Neural crest cell (in vitro differentiated cells): ENCODE results near the gene PREX1. TPM values are rescaled to one million over a fixed set of nuclear protein-coding genes. Genes with fewer than 3 reads are reported as not detected.

ENCODE experiments used
- DNase-seq: peaks from one replicate; pipeline ENCODE4 v3.0.0; 2021; ENCODE audit warnings: low read depth, mixed read lengths, low spot score
- H3K27ac Mint-ChIP-seq: one replicate; pipeline ENCODE4 v1.8.0; 2021; ENCODE audit warnings: mild to moderate bottlenecking, mixed read lengths; ENCODE audit not compliant: unreplicated experiment
- H3K27me3 Mint-ChIP-seq: 2 replicates; pipeline ENCODE4 v1.8.0; 2021; ENCODE audit warnings: low read depth, mild to moderate bottlenecking, mixed read lengths
- H3K36me3 Mint-ChIP-seq: 2 replicates; pipeline ENCODE4 v1.8.0; 2021; ENCODE audit warnings: low read depth, mild to moderate bottlenecking, mixed read lengths
- H3K4me1 Mint-ChIP-seq: 2 replicates; pipeline ENCODE4 v1.8.0; 2021; ENCODE audit warnings: mixed read lengths
- H3K4me3 Mint-ChIP-seq: one replicate; pipeline ENCODE4 v1.8.0; 2021; ENCODE audit warnings: mild to moderate bottlenecking, mixed read lengths
- H3K9me3 Mint-ChIP-seq: 2 replicates; pipeline ENCODE4 v1.8.0; 2021; ENCODE audit warnings: mixed read lengths
- total RNA-seq: library from RNA; stranded (reverse); gene quantifications from 2 replicates; pipeline ENCODE4 v1.2.1, GENCODE V29; 2021
- TF ChIP-seq, protein P1 (sequence below): fragments of 200-600 bp; sonication (generic); conservative IDR thresholded peaks from 2 replicates; pipeline ENCODE4 v1.5.0; 2021; ENCODE audit warnings: antibody characterized with exemption, mild to moderate bottlenecking

PREX1 gene
- total RNA-seq, 1 donor from 2014 or later = 72.4 TPM

DNA sequence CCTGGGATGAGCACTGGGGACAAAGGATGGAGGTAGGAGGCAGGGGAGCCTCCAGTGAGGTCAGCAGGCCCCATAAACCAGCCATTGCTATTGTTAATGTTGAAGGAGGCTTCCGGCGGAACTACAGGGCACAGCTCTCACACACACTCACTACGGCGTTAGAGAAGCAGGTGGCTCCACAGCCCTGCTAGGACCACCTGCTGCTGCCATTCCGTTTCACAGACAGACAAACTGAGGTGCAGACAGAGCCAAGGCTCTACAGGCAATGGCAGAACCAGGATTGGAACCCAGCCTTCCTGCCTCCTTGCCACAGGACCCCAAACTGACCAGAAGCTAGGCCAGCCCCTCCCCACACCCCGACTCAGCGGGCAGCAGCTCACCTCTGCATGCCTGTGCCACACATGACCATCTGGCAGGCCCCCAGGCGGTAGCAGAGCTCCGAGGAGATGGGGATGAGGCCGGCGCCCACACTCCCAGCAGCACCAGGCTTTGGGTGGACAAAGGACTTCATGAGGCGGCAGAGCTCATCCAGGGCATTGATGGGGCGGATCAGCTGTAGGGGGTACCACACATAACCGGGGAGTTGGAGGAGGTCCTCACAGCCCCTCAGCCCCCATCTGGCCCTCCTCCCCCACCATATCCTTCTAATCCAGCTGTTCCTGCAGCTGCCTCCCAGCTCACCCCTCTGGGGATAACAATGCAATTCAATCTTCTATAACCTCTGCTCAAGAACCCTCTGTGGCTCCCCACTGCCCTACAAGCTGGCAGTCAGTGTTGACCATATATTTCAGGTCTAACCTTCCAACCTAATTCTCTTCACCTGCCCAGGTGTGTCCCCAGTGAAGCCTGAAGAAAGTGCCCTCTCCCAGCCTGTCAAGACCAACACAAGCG is 198.5 kb downstream of the PREX1 start:
- Mint-ChIP-seq H3K4me3 (no peak overlapping the region), H3K27ac (peak overlapping the region; percentile 65), H3K27me3 (no peaks in the 10 kb centered on the region), H3K36me3 (peaks cover 18% of the 10 kb centered on the region), H3K9me3 (no peaks in the 10 kb centered on the region), H3K4me1 (no peaks in the 10 kb centered on the region)
- DNase-seq = no peak
- TF ChIP-seq, protein P1, sequence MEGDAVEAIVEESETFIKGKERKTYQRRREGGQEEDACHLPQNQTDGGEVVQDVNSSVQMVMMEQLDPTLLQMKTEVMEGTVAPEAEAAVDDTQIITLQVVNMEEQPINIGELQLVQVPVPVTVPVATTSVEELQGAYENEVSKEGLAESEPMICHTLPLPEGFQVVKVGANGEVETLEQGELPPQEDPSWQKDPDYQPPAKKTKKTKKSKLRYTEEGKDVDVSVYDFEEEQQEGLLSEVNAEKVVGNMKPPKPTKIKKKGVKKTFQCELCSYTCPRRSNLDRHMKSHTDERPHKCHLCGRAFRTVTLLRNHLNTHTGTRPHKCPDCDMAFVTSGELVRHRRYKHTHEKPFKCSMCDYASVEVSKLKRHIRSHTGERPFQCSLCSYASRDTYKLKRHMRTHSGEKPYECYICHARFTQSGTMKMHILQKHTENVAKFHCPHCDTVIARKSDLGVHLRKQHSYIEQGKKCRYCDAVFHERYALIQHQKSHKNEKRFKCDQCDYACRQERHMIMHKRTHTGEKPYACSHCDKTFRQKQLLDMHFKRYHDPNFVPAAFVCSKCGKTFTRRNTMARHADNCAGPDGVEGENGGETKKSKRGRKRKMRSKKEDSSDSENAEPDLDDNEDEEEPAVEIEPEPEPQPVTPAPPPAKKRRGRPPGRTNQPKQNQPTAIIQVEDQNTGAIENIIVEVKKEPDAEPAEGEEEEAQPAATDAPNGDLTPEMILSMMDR = no peak

DNA sequence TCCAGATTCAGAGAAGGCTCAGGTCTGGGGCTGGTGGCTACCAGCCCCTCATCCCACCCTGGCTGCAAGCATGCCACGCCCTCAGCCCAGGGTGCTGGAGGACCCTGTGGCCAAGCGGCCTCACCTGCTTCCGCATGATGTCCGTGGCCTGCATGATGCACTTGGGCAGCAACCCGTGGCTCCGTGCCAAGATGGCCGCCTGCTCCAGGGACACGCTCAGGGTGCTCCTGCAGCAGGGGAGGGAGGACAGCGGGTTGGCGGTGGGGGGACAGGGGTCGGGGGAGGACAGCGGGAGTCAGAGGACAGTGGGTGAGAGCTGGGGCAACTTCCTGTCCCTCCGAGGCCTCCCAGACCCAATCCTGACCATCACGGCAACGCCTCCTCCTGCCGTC is 200.1 kb downstream of the PREX1 start:
- no peak overlapping the region for H3K27ac Mint-ChIP-seq
- H3K9me3 Mint-ChIP-seq = no peaks in the 10 kb centered on the region
- H3K4me1 Mint-ChIP-seq = no peaks in the 10 kb centered on the region
- no peak for DNase-seq
- H3K4me3 Mint-ChIP-seq = no peak overlapping the region
- H3K27me3 Mint-ChIP-seq = no peaks in the 10 kb centered on the region
- H3K36me3 Mint-ChIP-seq = peaks cover 8% of the 10 kb centered on the region
- TF ChIP-seq, protein P1 = no peak

DNA sequence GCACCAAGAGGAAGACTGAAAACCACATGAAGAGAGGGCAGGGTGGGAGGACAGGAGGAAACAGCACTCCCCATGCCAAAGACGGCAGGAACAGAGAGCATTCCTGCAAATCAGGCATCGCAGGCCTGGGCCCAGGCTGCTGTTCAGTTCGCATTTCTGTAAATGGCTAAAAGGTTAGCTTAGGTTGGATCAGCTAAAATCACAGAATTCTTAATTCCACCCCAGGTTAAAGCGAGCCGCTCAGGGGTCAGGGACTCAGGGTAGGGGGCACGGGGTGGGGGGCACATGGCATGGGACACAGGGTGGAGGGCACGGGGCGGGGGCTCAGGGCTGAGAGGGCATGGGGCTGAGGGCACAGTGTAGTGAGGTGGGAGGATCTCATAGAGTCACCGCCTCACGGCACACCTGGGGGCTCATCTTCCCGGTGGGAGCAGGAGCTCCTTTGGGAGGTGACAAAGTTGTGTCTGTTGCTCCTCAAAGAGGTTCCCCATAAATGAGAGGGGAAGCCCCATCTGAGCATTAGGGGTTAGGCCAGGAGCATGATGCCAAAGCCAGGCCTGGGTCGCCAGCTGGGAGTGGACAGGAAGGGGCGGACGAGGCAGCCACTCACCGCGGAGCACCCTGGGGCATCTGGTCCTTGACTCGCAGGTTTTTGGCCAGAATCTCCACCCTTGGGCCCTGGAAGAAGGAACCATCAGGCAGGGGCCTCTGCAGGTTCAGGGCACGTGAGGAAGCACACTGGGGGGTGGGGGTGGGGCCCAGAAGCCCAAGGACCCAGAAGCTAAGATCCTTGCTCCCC is 200.7 kb downstream of the PREX1 start:
- H3K4me3 Mint-ChIP-seq = no peak overlapping the region
- no peak for DNase-seq
- no peaks in the 10 kb centered on the region for H3K4me1 Mint-ChIP-seq
- H3K27me3 Mint-ChIP-seq = no peaks in the 10 kb centered on the region
- H3K27ac Mint-ChIP-seq = no peak overlapping the region
- peaks cover 7% of the 10 kb centered on the region for H3K36me3 Mint-ChIP-seq
- H3K9me3 Mint-ChIP-seq = no peaks in the 10 kb centered on the region
- TF ChIP-seq, protein P1 = no peak

DNA sequence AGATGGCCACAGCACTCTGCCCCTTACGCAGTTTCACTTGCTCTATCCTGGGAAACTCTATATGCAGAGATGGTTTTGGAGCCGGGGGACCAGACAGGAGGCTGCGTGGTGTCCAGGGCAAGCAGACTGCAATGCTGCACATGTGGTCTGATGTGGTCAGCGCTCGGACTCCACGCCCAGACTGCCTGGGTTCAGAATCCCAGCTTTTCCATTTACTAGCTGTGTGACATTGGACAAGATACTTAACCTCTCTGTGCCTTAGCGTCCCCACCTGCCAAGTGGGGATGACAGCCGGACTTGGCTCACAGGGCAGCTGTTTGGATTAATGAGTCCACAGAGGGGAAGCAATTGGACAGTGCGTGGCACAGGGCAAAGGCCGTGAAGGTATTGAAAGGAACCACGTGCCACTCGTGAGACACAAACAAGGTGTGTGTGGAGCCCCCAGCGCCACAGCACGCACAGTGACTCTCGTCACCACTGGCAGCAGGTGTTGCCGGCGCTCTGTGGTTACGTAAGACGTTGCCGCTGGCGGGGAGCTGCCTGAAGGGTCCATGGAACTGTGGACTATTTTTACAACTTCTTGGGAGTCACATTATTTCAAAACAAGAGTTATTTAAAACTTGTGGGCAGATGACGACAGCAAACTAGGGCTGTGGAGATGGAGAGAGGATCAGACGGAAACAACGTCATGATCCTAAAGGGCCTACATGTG is 201.4 kb downstream of the PREX1 start:
- H3K9me3 Mint-ChIP-seq = no peaks in the 10 kb centered on the region
- TF ChIP-seq, protein P1 = no peak

DNA sequence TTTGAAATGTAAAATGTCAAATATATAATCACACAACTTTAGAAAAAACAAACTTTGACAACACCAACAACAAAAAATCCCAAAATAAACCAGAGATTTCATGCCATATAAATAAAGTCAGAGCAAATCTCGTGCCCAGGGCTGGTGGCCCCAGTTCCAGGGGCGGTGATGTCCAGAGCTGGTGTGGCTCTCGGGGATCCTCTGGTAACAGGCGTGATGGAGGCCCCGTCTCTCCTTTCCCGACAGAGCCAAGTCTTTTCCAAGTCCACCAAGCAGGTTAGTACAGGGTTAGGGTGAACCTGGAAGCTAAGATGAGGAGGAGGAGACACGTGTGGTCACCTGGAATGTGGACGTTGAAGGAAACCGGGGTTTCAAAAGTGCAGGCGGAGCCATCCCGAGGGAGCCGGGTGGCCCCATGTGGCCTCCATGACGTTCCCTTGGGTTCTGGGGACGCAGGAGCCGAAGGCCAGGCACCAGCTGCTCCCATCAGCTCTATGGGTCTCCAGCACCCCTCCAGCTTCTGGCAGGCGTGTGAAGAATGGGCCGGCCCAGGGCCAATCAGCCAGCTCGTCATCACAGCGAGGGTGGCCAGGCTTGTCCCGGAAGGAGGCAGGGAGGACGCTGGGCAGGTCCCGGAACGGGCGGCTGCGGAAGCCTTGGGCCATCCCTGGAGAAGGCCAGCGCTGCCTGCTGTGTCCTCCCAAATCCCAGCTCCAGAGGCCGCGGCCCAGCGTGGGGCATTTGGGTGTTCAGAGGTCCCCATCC is 202.5 kb downstream of the PREX1 start:
- TF ChIP-seq, protein P1 = no peak
- H3K9me3 Mint-ChIP-seq = no peaks in the 10 kb centered on the region
- no peaks in the 10 kb centered on the region for H3K27me3 Mint-ChIP-seq
- DNase-seq = no peak
- H3K27ac Mint-ChIP-seq = no peak overlapping the region
- peaks cover 6% of the 10 kb centered on the region for H3K4me1 Mint-ChIP-seq
- no peak overlapping the region for H3K4me3 Mint-ChIP-seq
- H3K36me3 Mint-ChIP-seq = peaks cover 3% of the 10 kb centered on the region

More for the DNA sequence above, 201.4 kb downstream of the PREX1 start:
- no peak overlapping the region for H3K4me3 Mint-ChIP-seq
- no peaks in the 10 kb centered on the region for H3K27me3 Mint-ChIP-seq
- no peaks in the 10 kb centered on the region for H3K4me1 Mint-ChIP-seq
- peaks cover 7% of the 10 kb centered on the region for H3K36me3 Mint-ChIP-seq
- DNase-seq = no peak
- no peak overlapping the region for H3K27ac Mint-ChIP-seq
